OCI-LY1 (cell line): ENCODE results near the gene TMEM185A.

Experiments used
- H2AFZ ChIP-seq: fragments of 200-600 bp; sonication (generic), shearing (Covaris generic); 2 replicates; pipeline ENCODE4 v1.6.0; 2014; ENCODE audit warnings: antibody characterized with exemption, mild to moderate bottlenecking, low read length
- H3F3A ChIP-seq: fragments of 200-600 bp; sonication (generic), shearing (Covaris generic); 2 replicates; pipeline ENCODE4 v1.6.0; 2014; ENCODE audit warnings: mild to moderate bottlenecking, antibody characterized with exemption, low read length, moderate library complexity; ENCODE audit not compliant: insufficient read depth
- H3K27ac ChIP-seq: fragments of 200-600 bp; sonication (generic); 2 replicates; pipeline ENCODE4 v1.5.1; 2014; ENCODE audit warnings: low read length, mixed run types, mild to moderate bottlenecking, low read depth; ENCODE audit not compliant: poor library complexity, severe bottlenecking
- H3K27me3 ChIP-seq: fragments of 200-600 bp; sonication (generic); 2 replicates; pipeline ENCODE4 v1.6.0; 2014; ENCODE audit warnings: antibody characterized with exemption, mild to moderate bottlenecking, low read length, moderate library complexity; ENCODE audit not compliant: insufficient read depth
- H3K36me3 ChIP-seq: fragments of 200-600 bp; sonication (generic); 2 replicates; pipeline ENCODE4 v1.6.1; 2014; ENCODE audit warnings: mild to moderate bottlenecking, antibody characterized with exemption, low read length, moderate library complexity, mixed read lengths; ENCODE audit not compliant: insufficient read depth
- H3K4me1 ChIP-seq: fragments of 200-600 bp; sonication (generic); 2 replicates; pipeline ENCODE4 v1.5.1; 2014; ENCODE audit warnings: mild to moderate bottlenecking, low read length, moderate library complexity; ENCODE audit not compliant: insufficient read depth, severe bottlenecking
- H3K4me2 ChIP-seq: fragments of 200-600 bp; sonication (generic), shearing (Covaris generic); 2 replicates; pipeline ENCODE4 v1.6.1; 2014; ENCODE audit warnings: low read length
- H3K4me3 ChIP-seq: fragments of 200-600 bp; sonication (generic); 2 replicates; pipeline ENCODE4 v1.5.1; 2014; ENCODE audit warnings: low read length, low read depth, mild to moderate bottlenecking, mixed read lengths; ENCODE audit not compliant: poor library complexity, severe bottlenecking
- H3K79me2 ChIP-seq: fragments of 200-600 bp; shearing (Covaris generic); 2 replicates; pipeline ENCODE4 v1.6.1; 2016; ENCODE audit warnings: mixed run types, low read length, mixed read lengths; ENCODE audit not compliant: insufficient read depth
- H3K9ac ChIP-seq: fragments of 200-600 bp; sonication (generic), shearing (Covaris generic); 2 replicates; pipeline ENCODE4 v1.6.1; 2014; ENCODE audit warnings: mild to moderate bottlenecking, low read length, mixed read lengths
- H3K9me2 ChIP-seq: fragments of 200-600 bp; sonication (generic), shearing (Covaris generic); 2 replicates; pipeline ENCODE4 v1.6.1; 2014; ENCODE audit warnings: low read depth, mild to moderate bottlenecking, low read length, mixed read lengths
- H3K9me3 ChIP-seq: fragments of 200-600 bp; shearing (Covaris generic); 2 replicates; pipeline ENCODE4 v1.6.1; 2014; ENCODE audit warnings: low read length, mixed read lengths
- H4K20me1 ChIP-seq: fragments of 200-600 bp; sonication (generic), shearing (Covaris generic); 2 replicates; pipeline ENCODE4 v1.6.0; 2016; ENCODE audit warnings: mild to moderate bottlenecking, low read length; ENCODE audit not compliant: insufficient read depth
- CTCF ChIP-seq: fragments of 200-600 bp; sonication (generic), shearing (Covaris generic); IDR thresholded peaks from 2 replicates; pipeline ENCODE4 v1.5.1; 2017; ENCODE audit warnings: mild to moderate bottlenecking, antibody characterized with exemption, low read length, moderate library complexity, mixed read lengths
- EZH2 ChIP-seq: fragments of 200-600 bp; sonication (generic), shearing (Covaris generic); IDR thresholded peaks from 2 replicates; pipeline ENCODE4 v1.8.0; 2017; ENCODE audit warnings: borderline replicate concordance, mixed run types, mild to moderate bottlenecking, antibody characterized with exemption, low read length, moderate library complexity, mixed read lengths

TMEM185A gene

DNA sequence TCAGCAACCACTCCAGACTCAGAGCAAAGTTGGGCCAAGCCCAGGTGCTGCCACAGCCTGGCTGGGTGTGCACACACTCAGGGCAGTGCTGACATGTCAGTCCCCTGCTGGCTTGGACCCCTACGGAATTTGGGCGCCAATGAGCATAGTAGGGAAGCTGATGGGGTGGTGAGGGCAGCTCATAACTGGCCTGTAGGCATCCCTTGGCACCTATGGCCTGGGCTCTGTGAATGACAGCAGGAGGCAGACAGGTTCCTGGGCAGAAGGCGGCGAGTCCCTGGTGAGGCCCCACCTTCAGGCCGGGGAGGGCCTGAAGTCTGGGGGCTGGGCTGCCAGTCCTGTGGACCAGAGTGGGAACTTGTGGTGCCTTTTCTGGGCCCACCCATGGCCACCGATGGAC, 15.9 kb upstream of the TMEM185A start:
- H3K27me3 ChIP-seq, result no peaks in the 10 kb centered on the region
- H3K4me3 ChIP-seq, result no peak overlapping the region
- no peaks in the 10 kb centered on the region for H4K20me1 ChIP-seq
- H3K27ac ChIP-seq, result no peak overlapping the region
- H3K9me3 ChIP-seq, result no peaks in the 10 kb centered on the region
- no peaks in the 10 kb centered on the region for H3K79me2 ChIP-seq
- TF ChIP-seq CTCF (no peak), EZH2 (no peak)
- no peak overlapping the region for H3K9ac ChIP-seq
- no peaks in the 10 kb centered on the region for H3F3A ChIP-seq
- H3K4me2 ChIP-seq, result no peak overlapping the region
- H3K4me1 ChIP-seq, result no peaks in the 10 kb centered on the region
- no peaks in the 10 kb centered on the region for H3K36me3 ChIP-seq
- H3K9me2 ChIP-seq, result no peaks in the 10 kb centered on the region
- no peak overlapping the region for H2AFZ ChIP-seq

DNA sequence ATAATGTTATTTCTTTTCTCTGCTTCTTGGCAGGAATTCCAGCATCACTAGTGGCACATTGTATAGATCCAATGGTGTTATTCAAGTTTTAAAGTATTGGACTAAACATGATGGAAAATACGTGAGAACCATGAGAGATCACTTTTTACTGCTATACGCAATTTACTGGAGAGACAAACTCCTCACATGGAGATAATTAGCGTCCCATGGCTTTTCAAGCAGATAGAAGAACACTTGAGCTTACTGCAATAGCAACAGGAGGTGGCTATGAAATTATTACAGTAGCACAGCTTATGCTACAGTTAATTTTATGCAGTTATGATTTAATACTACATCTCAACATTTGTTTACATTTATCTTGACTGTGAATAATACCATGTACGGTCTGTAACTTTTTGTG, 11.9 kb upstream of the TMEM185A start:
- Histone ChIP-seq H3K27ac (no peak overlapping the region), H3K79me2 (no peaks in the 10 kb centered on the region), H3K27me3 (no peaks in the 10 kb centered on the region), H4K20me1 (no peaks in the 10 kb centered on the region), H3K36me3 (no peaks in the 10 kb centered on the region), H3K9me2 (no peaks in the 10 kb centered on the region), H3K4me3 (no peak overlapping the region), H2AFZ (no peak overlapping the region), H3K9ac (no peak overlapping the region), H3K9me3 (no peaks in the 10 kb centered on the region), H3K4me2 (no peak overlapping the region), H3F3A (no peaks in the 10 kb centered on the region), H3K4me1 (no peaks in the 10 kb centered on the region)
- TF ChIP-seq EZH2 (no peak), CTCF (no peak)

GRCh38 chrX:149641835-149642234, 10.2 kb upstream of the TMEM185A start:
- Histone ChIP-seq H4K20me1 (no peaks in the 10 kb centered on the region), H3K27ac (no peak overlapping the region), H3K9ac (no peak overlapping the region), H3K4me2 (no peak overlapping the region), H3K36me3 (no peaks in the 10 kb centered on the region), H3K9me3 (no peaks in the 10 kb centered on the region), H2AFZ (no peak overlapping the region), H3K4me3 (no peak overlapping the region), H3K4me1 (no peaks in the 10 kb centered on the region), H3K27me3 (no peaks in the 10 kb centered on the region), H3F3A (no peaks in the 10 kb centered on the region), H3K79me2 (no peaks in the 10 kb centered on the region), H3K9me2 (no peaks in the 10 kb centered on the region)
- no peak for TF ChIP-seq EZH2
- TF ChIP-seq CTCF, result no peak
